ENCODE results near the gene PGLYRP3. TPM values are rescaled to one million over a fixed set of nuclear protein-coding genes. Genes with fewer than 3 reads are reported as not detected.
A peak's percentile ranks its signal among the peaks of the same experiment; 100 is the strongest.

The PGLYRP3 gene
- total RNA-seq (2014; rRNA removed; shearing (Covaris generic)) (not detected in 2 replicates), polyA plus RNA-seq (2016; fragmentation: Nextera tagmentation; extraction: Ambion mirVana) (not detected in 2 replicates)
- long read RNA-seq: 0 reads

- TF ChIP-seq CTCF (conservative IDR thresholded peaks at IDR 0.05; ENCODE audit: low read depth in 2 of 2) (peak in 1 of 2 experiments; percentile 57; a peak in 3 of 4 replicates), EZH2phosphoT487 (IDR thresholded peaks at IDR 0.05; ENCODE audit: unreplicated experiment) (no peak)
- DNase-seq (ENCODE audit: low spot score): peak; percentile 31
- Histone ChIP-seq H3K79me2 (replicated peaks; ENCODE audit: insufficient read depth) (no peaks in the 10 kb centered on the region), H3K4me2 (no peak within 1 kb of the TSS), H3F3A (replicated peaks; ENCODE audit: low read depth) (no peaks in the 10 kb centered on the region), H3K4me3 (no peak within 1 kb of the TSS), H4K20me1 (replicated peaks; ENCODE audit: insufficient read depth) (no peaks in the 10 kb centered on the region), H3K27ac (ENCODE audit: low read depth) (no peak within 1 kb of the TSS), H3K4me1 (ENCODE audit: insufficient read depth) (no peaks in the 10 kb centered on the region), H3K36me3 (ENCODE audit: insufficient read depth) (no peaks in the 10 kb centered on the region), H2AFZ (no peak within 1 kb of the TSS), H3K27me3 (ENCODE audit: insufficient read depth) (no peaks in the 10 kb centered on the region), H3K9me2 (ENCODE audit: insufficient read depth) (no peaks in the 10 kb centered on the region)
- Mint-ChIP-seq H3K4me3 (no peak within 1 kb of the TSS), H3K27ac (no peak within 1 kb of the TSS; the same call in 1 of the 2 replicates), H3K36me3 (ENCODE audit: low read depth) (no peaks in the 10 kb centered on the region), H3K4me1 (peaks cover 3% of the 10 kb centered on the region; the same call in 2 of the 3 replicates), H3K27me3 (ENCODE audit: insufficient read depth, low read depth, poor library complexity) (peaks cover 9% of the 10 kb centered on the region), H3K9me3 (peaks cover 4% of the 10 kb centered on the region; the same call in 2 of the 3 replicates)
- peak; percentile 75 for ATAC-seq
Observed at GRCh38 chr1:153312570-153313186, at the start of gene PGLYRP3. TSS of gene PGLYRP3 (minus strand) at chr1:153312952. CDS start at chr1:153310665, 2,287 bp downstream.

- no peaks in the 10 kb centered on the region; the same call in 1 of the 2 replicates for H3K9me2 ChIP-seq (ENCODE audit: insufficient read depth)
- no peak overlapping the region for H3K4me3 ChIP-seq
- no peak for DNase-seq (ENCODE audit: low spot score)
- Mint-ChIP-seq H3K36me3 (ENCODE audit: low read depth) (no peaks in the 10 kb centered on the region), H3K9me3 (no peaks in the 10 kb centered on the region), H3K4me1 (peaks cover 6% of the 10 kb centered on the region; the same call in 1 of the 3 replicates), H3K4me3 (no peak overlapping the region), H3K27me3 (ENCODE audit: insufficient read depth, low read depth, poor library complexity) (peaks cover 5% of the 10 kb centered on the region), H3K27ac (no peak overlapping the region)
- H3K4me2 ChIP-seq: no peak overlapping the region
- H3K4me1 ChIP-seq (ENCODE audit: insufficient read depth): no peaks in the 10 kb centered on the region
- H3K79me2 ChIP-seq (replicated peaks; ENCODE audit: insufficient read depth): no peaks in the 10 kb centered on the region
- no peak overlapping the region for H3K27ac ChIP-seq (ENCODE audit: low read depth)
- H3K36me3 ChIP-seq (ENCODE audit: insufficient read depth): no peaks in the 10 kb centered on the region
- no peak for ATAC-seq
- no peak overlapping the region for H2AFZ ChIP-seq
- H4K20me1 ChIP-seq (replicated peaks; ENCODE audit: insufficient read depth): no peaks in the 10 kb centered on the region
- H3K27me3 ChIP-seq (ENCODE audit: insufficient read depth): no peaks in the 10 kb centered on the region
- H3F3A ChIP-seq (replicated peaks; ENCODE audit: low read depth): no peaks in the 10 kb centered on the region
- TF ChIP-seq EZH2phosphoT487 (IDR thresholded peaks at IDR 0.05; ENCODE audit: unreplicated experiment) (no peak), JUNB (IDR thresholded peaks at IDR 0.05; ENCODE audit: unreplicated experiment) (no peak), POLR2AphosphoS5 (IDR thresholded peaks at IDR 0.05; ENCODE audit: low read depth) (no peak), EZH2 (IDR thresholded peaks at IDR 0.05; ENCODE audit: low read depth, unreplicated experiment) (no peak), CREB1 (CRISPR knock-in tag; IDR thresholded peaks at IDR 0.05; ENCODE audit: low read depth) (no peak), ZNF462 (CRISPR knock-in tag; IDR thresholded peaks at IDR 0.05) (no peak), ETS1 (IDR thresholded peaks at IDR 0.05) (no peak), CTCF (conservative IDR thresholded peaks at IDR 0.05; ENCODE audit: low read depth in 2 of 2) (no peak)
Observed at GRCh38 chr1:153362187-153362775, 49.5 kb upstream of the PGLYRP3 start.
